PC-9 (cell line): ENCODE measurements around the gene DNAJC5. TPM values are rescaled to one million over a fixed set of nuclear protein-coding genes. Genes with fewer than 3 reads are reported as not detected.

Source experiments
- BruUV-seq: library from RNA; stranded (reverse); fragments of 400-500 nt; replicated peaks from 2 replicates; lab custom pipeline; 2021; lab: Mats Ljungman, UMichigan
- CTCF ChIA-PET: fragments of 300-600 bp; sonication (Branson Sonifier 250); formaldehyde crosslinking; loops from one replicate; lab custom pipeline; 2022; ENCODE audit warnings: antibody characterized with exemption; lab: Charles Lee
- POLR2A ChIA-PET: fragments of 300-600 bp; sonication (Branson Sonifier 250); formaldehyde crosslinking; loops from one replicate; lab custom pipeline; 2022; ENCODE audit warnings: antibody characterized with exemption; ENCODE audit not compliant: unreplicated experiment; lab: Charles Lee
- DNase-seq, 2 experiments: peaks; one replicate each; pipeline versions ENCODE4 v3.0.0 to v3.0.0-alpha.2; 2015 to 2022; ENCODE audit warnings: mixed read lengths in 1 of 2
- H2AFZ ChIP-seq: fragments of 200-600 bp; sonication (generic); 2 replicates; pipeline ENCODE4 v1.8.1; 2017; ENCODE audit warnings: antibody characterized with exemption
- H3F3A ChIP-seq: fragments of 200-600 bp; sonication (generic); 2 replicates; pipeline ENCODE4 v1.8.1; 2017; ENCODE audit warnings: antibody characterized with exemption, mild to moderate bottlenecking, low read depth; ENCODE audit not compliant: insufficient read depth
- H3K27ac ChIP-seq: fragments of 200-600 bp; sonication (generic); 2 replicates; pipeline ENCODE4 v1.6.1; 2016; ENCODE audit warnings: mixed run types
- H3K27me3 ChIP-seq: fragments of 200-600 bp; sonication (generic); 2 replicates; pipeline ENCODE4 v1.6.1; 2016; ENCODE audit warnings: low read depth, mixed run types; ENCODE audit not compliant: insufficient read depth
- H3K36me3 ChIP-seq: fragments of 200-600 bp; sonication (generic); 2 replicates; pipeline ENCODE4 v1.6.1; 2016; ENCODE audit warnings: low read depth, mixed run types
- H3K4me1 ChIP-seq: fragments of 200-600 bp; sonication (generic); replicated peaks from 2 replicates; pipeline ENCODE4 v1.6.1; 2016; ENCODE audit warnings: mixed run types; ENCODE audit not compliant: insufficient read depth
- H3K4me2 ChIP-seq: fragments of 200-600 bp; sonication (generic); 2 replicates; pipeline ENCODE4 v1.6.1; 2017; ENCODE audit warnings: mixed run types
- H3K4me3 ChIP-seq: fragments of 200-600 bp; sonication (generic); 2 replicates; pipeline ENCODE4 v1.6.1; 2016; ENCODE audit warnings: mixed run types
- H3K79me2 ChIP-seq: fragments of 200-600 bp; sonication (generic); 2 replicates; pipeline ENCODE4 v1.6.1; 2017; ENCODE audit warnings: low read depth, mixed run types
- H3K9me2 ChIP-seq: fragments of 200-600 bp; sonication (generic); 2 replicates; pipeline ENCODE4 v1.8.1; 2017; ENCODE audit warnings: mild to moderate bottlenecking; ENCODE audit not compliant: insufficient read depth
- H3K9me3 ChIP-seq: fragments of 200-600 bp; sonication (generic); 2 replicates; pipeline ENCODE4 v1.8.1; 2016; ENCODE audit warnings: low read depth; ENCODE audit not compliant: insufficient read depth
- H4K20me1 ChIP-seq: fragments of 200-600 bp; sonication (generic); 2 replicates; pipeline ENCODE4 v1.8.1; 2017; ENCODE audit not compliant: insufficient read depth
- CTCF ChIP-seq: fragments of 200-600 bp; sonication (generic); conservative IDR thresholded peaks from 2 replicates; pipeline ENCODE4 v1.6.1; 2017; ENCODE audit warnings: mixed run types, antibody characterized with exemption, mild to moderate bottlenecking, moderate library complexity
- EZH2 ChIP-seq: fragments of 200-600 bp; sonication (generic); IDR thresholded peaks from 2 replicates; pipeline ENCODE4 v1.8.0; 2017; ENCODE audit warnings: antibody characterized with exemption, low read depth
- intact Hi-C: fragments of 100-400 bp; cut with micrococcal nuclease; formaldehyde crosslinking; loops from one replicate; pipeline ENCODE4 v1.10.0; 2022; ENCODE audit not compliant: unreplicated experiment
- total RNA-seq: library from RNA; stranded (reverse); gene quantifications from 2 replicates; pipeline ENCODE4 v1.2.3, GENCODE V29; 2021

Gene DNAJC5
- total RNA-seq, 1 experiment from 2014 or later: 48.1 TPM

- no TSS peak for BruUV-seq
- ChIA-PET POLR2A (interaction anchor here (0.6 kb wide), 1 partner anchor 73 kb away, joined by 3 read pairs; no protein-coding TSS in a partner anchor), CTCF (no interaction called here)
- Histone ChIP-seq H3F3A (peaks cover 43% of the 10 kb centered on the region), H3K9me3 (no peaks in the 10 kb centered on the region), H3K4me2 (no peak overlapping the region), H3K4me1 (peaks cover 50% of the 10 kb centered on the region), H3K27me3 (no peaks in the 10 kb centered on the region), H3K4me3 (no peak overlapping the region), H3K27ac (no peak overlapping the region), H3K79me2 (peaks cover 48% of the 10 kb centered on the region), H2AFZ (no peak overlapping the region), H3K36me3 (peaks cover 32% of the 10 kb centered on the region), H4K20me1 (peaks cover 63% of the 10 kb centered on the region), H3K9me2 (no peaks in the 10 kb centered on the region)
- TF ChIP-seq EZH2 (no peak), CTCF (no peak)
- intact Hi-C loops: no loop called here
- DNase-seq: no peak
These were observed 10.2 kb upstream of the DNAJC5 start for GRCh38 chr20:63884506-63885263.

GRCh38 chr20:63885264-63886053, 9.5 kb upstream of the DNAJC5 start:
- TF ChIP-seq EZH2 (no peak), CTCF (no peak)
- ChIA-PET CTCF (no interaction called here), POLR2A (interaction anchor here (0.6 kb wide), 1 partner anchor 72 kb away, joined by 3 read pairs; no protein-coding TSS in a partner anchor)
- H3K27me3 ChIP-seq: no peaks in the 10 kb centered on the region
- peak; percentile 45 to 75 for DNase-seq
- peak overlapping the region; percentile 38 for H3K27ac ChIP-seq
- no TSS peak for BruUV-seq
- H3F3A ChIP-seq: peaks cover 51% of the 10 kb centered on the region
- H3K9me3 ChIP-seq: no peaks in the 10 kb centered on the region
- H4K20me1 ChIP-seq: peaks cover 62% of the 10 kb centered on the region
- H3K4me2 ChIP-seq: no peak overlapping the region
- H3K4me1 ChIP-seq: peaks cover 58% of the 10 kb centered on the region
- intact Hi-C loops: no loop called here
- peaks cover 39% of the 10 kb centered on the region for H3K36me3 ChIP-seq
- peaks cover 52% of the 10 kb centered on the region for H3K79me2 ChIP-seq
- H3K9me2 ChIP-seq: no peaks in the 10 kb centered on the region
- H2AFZ ChIP-seq: no peak overlapping the region
- H3K4me3 ChIP-seq: no peak overlapping the region

- peaks cover 57% of the 10 kb centered on the region for H3K79me2 ChIP-seq
- H3K9me2 ChIP-seq: no peaks in the 10 kb centered on the region
- H3K4me3 ChIP-seq: no peak overlapping the region
- no TSS peak for BruUV-seq
- H3K9me3 ChIP-seq: no peaks in the 10 kb centered on the region
- H2AFZ ChIP-seq: no peak overlapping the region
- intact Hi-C loops: no loop called here
- peaks cover 45% of the 10 kb centered on the region for H3K36me3 ChIP-seq
- peak overlapping the region; percentile 38 for H3K27ac ChIP-seq
- H4K20me1 ChIP-seq: peaks cover 56% of the 10 kb centered on the region
- H3K4me1 ChIP-seq: peaks cover 63% of the 10 kb centered on the region
- no peaks in the 10 kb centered on the region for H3K27me3 ChIP-seq
- DNase-seq: no peak
- H3F3A ChIP-seq: peaks cover 56% of the 10 kb centered on the region
- ChIA-PET CTCF (no interaction called here), POLR2A (no interaction called here)
- no peak for TF ChIP-seq CTCF
- H3K4me2 ChIP-seq: no peak overlapping the region
These were observed 8.9 kb upstream of the DNAJC5 start for GRCh38 chr20:63886054-63886419.
